Neural crest cell (in vitro differentiated cells): ENCODE results near the gene POLR3E. TPM values are rescaled to one million over a fixed set of nuclear protein-coding genes. Genes with fewer than 3 reads are reported as not detected.

Source experiments
- DNase-seq: peaks from one replicate; pipeline ENCODE4 v3.0.0; 2021; ENCODE audit warnings: low read depth, mixed read lengths, low spot score
- H3K27ac Mint-ChIP-seq: one replicate; pipeline ENCODE4 v1.8.0; 2021; ENCODE audit warnings: mild to moderate bottlenecking, mixed read lengths; ENCODE audit not compliant: unreplicated experiment
- H3K27me3 Mint-ChIP-seq: 2 replicates; pipeline ENCODE4 v1.8.0; 2021; ENCODE audit warnings: low read depth, mild to moderate bottlenecking, mixed read lengths
- H3K36me3 Mint-ChIP-seq: 2 replicates; pipeline ENCODE4 v1.8.0; 2021; ENCODE audit warnings: low read depth, mild to moderate bottlenecking, mixed read lengths
- H3K4me1 Mint-ChIP-seq: 2 replicates; pipeline ENCODE4 v1.8.0; 2021; ENCODE audit warnings: mixed read lengths
- H3K4me3 Mint-ChIP-seq: one replicate; pipeline ENCODE4 v1.8.0; 2021; ENCODE audit warnings: mild to moderate bottlenecking, mixed read lengths
- H3K9me3 Mint-ChIP-seq: 2 replicates; pipeline ENCODE4 v1.8.0; 2021; ENCODE audit warnings: mixed read lengths
- total RNA-seq: library from RNA; stranded (reverse); gene quantifications from 2 replicates; pipeline ENCODE4 v1.2.1, GENCODE V29; 2021
- TF ChIP-seq, protein P1 (sequence below): fragments of 200-600 bp; sonication (generic); conservative IDR thresholded peaks from 2 replicates; pipeline ENCODE4 v1.5.0; 2021; ENCODE audit warnings: antibody characterized with exemption, mild to moderate bottlenecking

Gene POLR3E
- total RNA-seq, 1 donor from 2014 or later, result 73.5 TPM

DNA sequence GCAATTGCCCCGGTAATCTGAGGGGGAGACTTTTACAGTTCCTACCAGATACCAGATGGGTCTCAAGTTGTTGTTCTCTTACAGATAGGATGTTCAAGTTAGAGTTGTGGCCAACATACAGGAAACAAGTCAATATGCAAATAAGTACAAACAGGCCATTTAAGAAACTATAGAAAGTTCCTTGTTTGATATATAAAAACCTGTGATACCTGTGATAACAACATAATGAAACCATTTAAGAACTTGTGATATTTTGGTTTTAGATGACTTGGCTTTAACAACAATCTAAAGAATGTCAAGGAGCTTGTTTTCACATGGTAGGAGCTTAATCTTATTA, 60.4 kb downstream of the POLR3E start:
- H3K4me3 Mint-ChIP-seq, result no peak overlapping the region
- H3K4me1 Mint-ChIP-seq, result peaks cover 9% of the 10 kb centered on the region
- DNase-seq, result no peak
- H3K27ac Mint-ChIP-seq, result no peak overlapping the region
- TF ChIP-seq, protein P1, sequence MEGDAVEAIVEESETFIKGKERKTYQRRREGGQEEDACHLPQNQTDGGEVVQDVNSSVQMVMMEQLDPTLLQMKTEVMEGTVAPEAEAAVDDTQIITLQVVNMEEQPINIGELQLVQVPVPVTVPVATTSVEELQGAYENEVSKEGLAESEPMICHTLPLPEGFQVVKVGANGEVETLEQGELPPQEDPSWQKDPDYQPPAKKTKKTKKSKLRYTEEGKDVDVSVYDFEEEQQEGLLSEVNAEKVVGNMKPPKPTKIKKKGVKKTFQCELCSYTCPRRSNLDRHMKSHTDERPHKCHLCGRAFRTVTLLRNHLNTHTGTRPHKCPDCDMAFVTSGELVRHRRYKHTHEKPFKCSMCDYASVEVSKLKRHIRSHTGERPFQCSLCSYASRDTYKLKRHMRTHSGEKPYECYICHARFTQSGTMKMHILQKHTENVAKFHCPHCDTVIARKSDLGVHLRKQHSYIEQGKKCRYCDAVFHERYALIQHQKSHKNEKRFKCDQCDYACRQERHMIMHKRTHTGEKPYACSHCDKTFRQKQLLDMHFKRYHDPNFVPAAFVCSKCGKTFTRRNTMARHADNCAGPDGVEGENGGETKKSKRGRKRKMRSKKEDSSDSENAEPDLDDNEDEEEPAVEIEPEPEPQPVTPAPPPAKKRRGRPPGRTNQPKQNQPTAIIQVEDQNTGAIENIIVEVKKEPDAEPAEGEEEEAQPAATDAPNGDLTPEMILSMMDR, result no peak
- no peaks in the 10 kb centered on the region for H3K27me3 Mint-ChIP-seq
- peaks cover 3% of the 10 kb centered on the region for H3K9me3 Mint-ChIP-seq
- H3K36me3 Mint-ChIP-seq, result peaks cover 7% of the 10 kb centered on the region

DNA sequence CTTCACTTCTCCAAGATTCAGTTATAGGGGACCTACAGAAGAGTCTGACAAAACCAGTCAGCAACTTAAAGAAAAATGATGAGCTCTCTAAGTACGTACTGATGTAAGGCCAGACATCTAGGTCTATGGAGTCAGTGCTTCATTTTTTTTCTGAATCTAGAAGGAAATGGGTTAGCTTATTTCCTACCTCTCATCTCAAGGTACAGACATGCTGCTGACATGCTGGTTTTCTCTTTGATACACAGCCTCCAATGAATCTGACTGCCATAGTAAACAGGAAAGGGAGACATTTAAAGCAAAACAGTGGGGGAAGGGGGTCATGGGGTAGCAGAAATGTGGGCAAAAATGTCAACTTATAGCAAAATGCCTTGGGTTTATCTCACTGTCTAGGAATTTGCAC, 60.8 kb downstream of the POLR3E start:
- TF ChIP-seq, protein P1, result no peak

DNA sequence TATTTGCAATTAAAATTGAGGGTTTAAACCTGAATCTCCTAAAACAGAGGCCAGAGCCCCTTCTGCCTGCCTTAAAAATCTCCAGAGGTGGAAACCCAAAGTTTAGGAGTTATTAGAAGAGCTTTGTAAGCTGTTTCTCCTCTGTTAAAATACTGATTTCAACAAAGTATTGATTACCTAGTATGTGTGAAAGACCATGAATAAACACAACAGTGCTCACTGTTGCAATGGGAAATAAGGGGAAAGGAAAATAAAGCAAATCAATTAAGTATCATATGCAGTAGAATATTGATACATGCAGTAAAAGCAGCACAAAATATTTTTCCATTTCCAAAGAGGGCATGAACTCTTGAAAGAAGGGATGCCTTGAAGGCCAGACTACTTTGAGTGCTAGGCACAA, 62.5 kb downstream of the POLR3E start:
- DNase-seq, result no peak
- peaks cover 3% of the 10 kb centered on the region for H3K9me3 Mint-ChIP-seq
- H3K27ac Mint-ChIP-seq, result no peak overlapping the region
- H3K27me3 Mint-ChIP-seq, result no peaks in the 10 kb centered on the region
- TF ChIP-seq, protein P1, result no peak
- H3K4me3 Mint-ChIP-seq, result no peak overlapping the region
- H3K4me1 Mint-ChIP-seq, result no peaks in the 10 kb centered on the region
- peaks cover 13% of the 10 kb centered on the region for H3K36me3 Mint-ChIP-seq

More for the DNA sequence above, 60.8 kb downstream of the POLR3E start:
- DNase-seq, result no peak
- no peak overlapping the region for H3K27ac Mint-ChIP-seq
- no peaks in the 10 kb centered on the region for H3K27me3 Mint-ChIP-seq
- peaks cover 9% of the 10 kb centered on the region for H3K4me1 Mint-ChIP-seq
- H3K4me3 Mint-ChIP-seq, result no peak overlapping the region
- H3K9me3 Mint-ChIP-seq, result peaks cover 3% of the 10 kb centered on the region
- H3K36me3 Mint-ChIP-seq, result peaks cover 11% of the 10 kb centered on the region

DNA sequence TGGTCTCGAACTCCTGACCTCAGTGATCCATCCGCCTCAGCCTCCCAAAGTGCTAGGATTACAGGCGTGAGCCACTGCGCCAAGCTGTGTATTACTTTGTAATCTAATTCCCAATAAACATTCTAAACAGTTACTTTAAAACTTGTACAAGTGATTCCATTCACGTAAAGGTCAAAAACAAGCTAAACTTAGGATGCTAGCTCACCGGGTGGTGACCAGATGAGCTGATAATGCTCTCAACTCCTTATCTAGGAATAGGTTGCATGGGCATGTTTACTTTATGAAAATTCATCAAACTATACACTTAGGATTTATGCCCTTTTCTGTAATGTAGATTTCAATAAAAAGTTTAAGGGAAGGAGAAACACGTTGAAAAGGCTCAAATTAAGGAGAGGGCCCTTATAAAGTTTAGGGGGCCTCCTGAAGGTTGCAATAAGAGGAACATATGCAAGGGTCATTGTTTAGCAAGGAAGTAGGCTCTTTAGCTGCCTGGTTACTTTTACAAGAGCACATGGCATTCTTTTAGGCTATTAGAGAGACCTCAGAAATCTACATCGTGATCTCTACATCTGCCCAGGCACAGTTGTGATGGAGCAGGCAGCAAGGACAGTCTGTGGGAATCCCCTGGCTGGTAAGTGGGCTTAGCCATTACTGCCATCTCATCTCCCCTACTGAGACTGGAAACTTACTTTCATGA, 63.9 kb downstream of the POLR3E start:
- H3K9me3 Mint-ChIP-seq, result peaks cover under 1% of the 10 kb centered on the region
- H3K4me1 Mint-ChIP-seq, result no peaks in the 10 kb centered on the region
- H3K27ac Mint-ChIP-seq, result no peak overlapping the region
- no peak for DNase-seq
- no peaks in the 10 kb centered on the region for H3K27me3 Mint-ChIP-seq
- no peak overlapping the region for H3K4me3 Mint-ChIP-seq
- peaks cover 11% of the 10 kb centered on the region for H3K36me3 Mint-ChIP-seq
- TF ChIP-seq, protein P1, result no peak

DNA sequence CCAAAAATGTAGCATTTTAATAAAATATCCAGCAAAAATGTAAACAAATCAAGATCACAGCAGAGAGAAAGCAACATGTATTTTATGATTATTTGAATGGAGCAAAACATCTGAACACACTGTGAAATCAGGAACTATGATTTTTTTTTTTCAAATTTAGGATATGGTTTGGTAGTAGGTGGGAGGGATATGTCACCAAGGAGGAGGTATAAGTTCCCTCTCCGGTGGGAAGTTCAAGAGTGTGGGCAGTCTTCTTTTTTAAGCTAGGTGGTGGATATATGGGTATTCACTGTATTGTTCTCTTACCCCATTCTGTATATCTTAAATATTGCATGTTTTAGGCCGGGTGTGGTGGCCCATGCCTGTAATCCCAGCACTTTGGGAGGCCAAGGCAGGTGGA, 67.0 kb downstream of the POLR3E start:
- Mint-ChIP-seq H3K27me3 (no peaks in the 10 kb centered on the region), H3K27ac (no peak overlapping the region), H3K36me3 (peaks cover 14% of the 10 kb centered on the region), H3K4me1 (peaks cover 1% of the 10 kb centered on the region), H3K4me3 (no peak overlapping the region), H3K9me3 (peaks cover 3% of the 10 kb centered on the region)
- DNase-seq, result no peak
- TF ChIP-seq, protein P1, result no peak
